Measurements from ENCODE around the gene NUCKS1.

The NUCKS1 gene

DNA sequence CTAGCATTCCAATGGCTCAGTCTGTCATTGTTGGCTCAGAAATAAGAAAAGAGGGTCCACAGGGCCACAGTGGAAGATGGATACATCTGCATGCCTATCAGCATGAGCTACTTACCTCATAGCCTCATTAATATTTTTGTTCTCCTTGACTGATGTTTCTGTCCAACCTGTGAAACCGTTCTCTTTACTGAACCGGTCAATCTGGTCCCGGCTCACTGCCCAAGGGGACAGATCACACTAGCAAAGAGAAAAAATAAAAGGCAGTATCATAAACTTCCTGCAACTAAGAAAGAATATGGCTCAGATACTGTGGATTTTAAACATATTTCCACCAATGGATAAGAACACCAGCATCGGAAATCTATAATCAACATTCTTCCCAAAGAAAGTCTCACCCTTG is 20.6 kb upstream of the NUCKS1 start:
- DNase-seq (ENCODE audit: low read depth), result no peak

DNA sequence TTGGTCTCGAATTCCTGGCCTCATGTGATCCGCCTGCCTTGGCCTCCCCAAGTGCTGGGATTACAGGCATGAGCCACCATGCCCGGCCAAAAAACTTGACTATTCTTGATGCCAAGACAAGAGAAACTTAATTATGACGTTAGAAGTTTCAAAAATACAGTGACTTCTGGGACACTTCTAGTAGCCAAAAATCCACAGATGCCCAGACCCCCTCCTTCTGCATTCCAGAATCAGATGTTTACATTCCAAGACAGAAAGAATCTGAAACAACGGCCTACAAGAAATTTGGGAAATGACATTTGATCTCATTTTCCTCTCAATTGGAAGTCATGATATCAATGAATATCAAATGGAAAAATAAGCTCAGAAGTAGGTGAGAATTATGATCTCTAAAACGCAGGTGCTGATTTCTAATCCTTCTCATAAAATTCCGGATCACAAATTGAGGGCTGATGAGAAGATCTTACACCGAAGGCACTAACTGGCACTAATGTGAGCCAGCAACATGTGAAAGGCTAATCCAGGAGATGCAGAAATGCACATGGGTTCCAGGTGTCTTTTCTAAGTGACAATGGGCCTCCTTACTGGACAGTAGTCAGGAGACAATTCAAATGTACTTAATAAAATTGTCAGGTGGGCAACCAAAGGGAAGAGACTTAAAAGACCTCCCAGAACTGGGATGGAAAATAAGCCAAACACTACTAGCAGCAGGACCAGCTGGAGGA is 19.8 kb upstream of the NUCKS1 start:
- DNase-seq (ENCODE audit: low read depth), result no peak

- DNase-seq (ENCODE audit: low read depth), result no peak
These were observed 17.3 kb upstream of the NUCKS1 start for GRCh38 chr1:205767248-205767647.

- no peak for DNase-seq (ENCODE audit: low read depth)
These were observed 16.6 kb upstream of the NUCKS1 start for GRCh38 chr1:205766570-205766969.

GRCh38 chr1:205766038-205766437 is 16.1 kb upstream of the NUCKS1 start:
- peak; percentile 72 for DNase-seq (ENCODE audit: low read depth)

- no peak for DNase-seq (ENCODE audit: low read depth)
These were observed 14.6 kb upstream of the NUCKS1 start for GRCh38 chr1:205764578-205764977.

GRCh38 chr1:205763980-205764379 is 14.0 kb upstream of the NUCKS1 start:
- DNase-seq (ENCODE audit: low read depth), result no peak

GRCh38 chr1:205760606-205761005 is 10.6 kb upstream of the NUCKS1 start:
- DNase-seq (ENCODE audit: low read depth), result no peak

DNA sequence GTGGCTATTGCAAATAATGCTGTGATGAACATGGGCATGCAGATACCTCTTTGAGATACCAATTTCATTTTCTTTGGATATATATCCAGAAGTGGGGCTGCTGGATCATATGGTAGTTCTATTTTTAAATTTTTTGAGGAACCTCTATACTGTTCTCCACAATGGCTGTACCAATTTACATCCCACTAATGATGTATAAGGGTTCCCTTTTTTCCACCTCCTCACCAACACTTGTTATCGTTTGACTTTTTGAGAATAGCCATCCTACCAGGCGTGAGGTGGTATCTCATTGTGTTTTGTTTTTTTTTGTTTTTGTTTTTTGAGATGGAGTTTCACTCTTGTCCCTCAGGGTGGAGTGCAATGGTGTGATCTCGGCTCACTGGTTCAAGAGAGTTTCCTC is 6.6 kb upstream of the NUCKS1 start:
- no peak for DNase-seq (ENCODE audit: low read depth)

- no peak for DNase-seq (ENCODE audit: low read depth)
These were observed 4.9 kb upstream of the NUCKS1 start for GRCh38 chr1:205754857-205755256.

GRCh38 chr1:205751036-205751651 is 1.2 kb upstream of the NUCKS1 start:
- DNase-seq (ENCODE audit: low read depth), result no peak

DNA sequence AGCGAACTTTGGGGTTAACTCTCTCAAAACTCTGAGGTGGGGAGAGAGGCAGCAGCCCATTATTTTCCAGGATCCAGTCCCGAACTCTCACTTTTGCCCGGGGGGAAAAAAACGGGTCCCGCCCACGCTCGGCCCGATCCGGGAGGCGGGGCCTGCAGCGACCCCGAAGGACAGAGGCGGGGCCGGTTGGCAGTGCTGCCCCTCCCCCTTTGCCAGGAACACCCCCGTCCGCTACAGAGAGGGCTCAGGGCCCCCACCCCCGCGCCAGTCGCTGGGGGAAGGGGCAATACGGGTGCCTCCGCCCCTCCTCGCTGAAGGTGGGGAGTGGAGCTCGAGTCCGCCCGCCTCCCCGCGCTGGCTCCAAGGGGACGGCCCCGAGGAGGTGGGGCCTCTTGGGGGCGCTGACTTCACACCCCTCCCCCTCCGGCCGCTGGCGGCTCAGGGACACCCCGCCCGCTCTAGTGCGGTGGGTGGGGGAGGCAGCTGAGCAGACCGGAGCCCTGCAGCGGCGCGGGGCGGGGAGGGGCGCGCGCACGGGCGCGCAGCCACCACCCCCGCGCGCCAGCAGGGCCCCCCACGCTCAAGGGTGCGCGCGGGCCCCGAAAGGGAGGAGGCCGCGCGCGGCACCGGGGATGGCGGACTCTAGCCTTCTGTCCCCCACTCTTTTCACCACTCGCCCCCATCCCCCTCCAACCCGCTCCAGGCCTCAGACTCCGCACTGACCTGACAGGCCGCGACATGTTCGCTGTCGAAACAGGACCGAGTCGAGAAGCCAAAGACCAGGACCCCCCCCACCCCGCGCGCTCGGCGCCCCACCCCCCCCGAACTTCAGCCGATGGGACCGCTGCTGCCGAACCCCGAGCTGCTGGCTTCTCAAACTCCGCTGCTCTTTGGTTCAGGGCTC is 496 bp downstream of the NUCKS1 start:
- peak; percentile 97 for DNase-seq (ENCODE audit: low read depth)

GRCh38 chr1:205748403-205749233 is 1.4 kb downstream of the NUCKS1 start:
- peak; percentile 84 for DNase-seq (ENCODE audit: low read depth)

DNA sequence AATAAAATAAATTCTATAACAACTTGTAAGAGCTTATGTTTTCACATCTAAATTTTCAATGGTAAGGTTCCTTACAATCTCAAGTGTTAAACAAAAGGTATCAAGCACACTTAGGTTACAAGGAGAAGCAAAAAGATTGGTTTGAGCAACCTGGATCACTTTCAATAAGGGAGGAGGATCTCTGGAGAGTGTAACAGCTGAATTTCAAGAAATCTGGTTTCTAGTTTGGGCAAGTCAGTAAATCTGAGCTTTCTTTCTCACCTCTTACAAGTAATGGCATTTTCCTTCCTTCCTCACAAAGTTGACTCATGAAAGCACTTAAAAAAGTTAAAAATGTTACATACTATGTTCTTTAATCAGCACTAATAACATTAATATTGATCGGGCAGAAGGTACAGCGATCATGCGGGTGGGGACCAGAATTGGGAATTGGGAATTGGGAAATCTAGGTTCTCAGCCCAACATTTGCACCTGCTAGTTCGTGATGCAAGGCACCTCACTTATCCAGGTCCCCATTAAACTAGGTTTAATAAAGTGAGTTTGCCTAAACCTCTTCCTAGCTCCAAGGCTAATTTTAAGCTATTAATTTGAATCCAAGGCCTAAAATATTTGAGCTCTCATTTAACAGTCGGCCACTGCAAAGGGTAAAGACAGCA is 3.1 kb downstream of the NUCKS1 start:
- DNase-seq (ENCODE audit: low read depth), result peak; percentile 8

GRCh38 chr1:205744403-205744802 is 5.6 kb downstream of the NUCKS1 start:
- no peak for DNase-seq (ENCODE audit: low read depth)

DNA sequence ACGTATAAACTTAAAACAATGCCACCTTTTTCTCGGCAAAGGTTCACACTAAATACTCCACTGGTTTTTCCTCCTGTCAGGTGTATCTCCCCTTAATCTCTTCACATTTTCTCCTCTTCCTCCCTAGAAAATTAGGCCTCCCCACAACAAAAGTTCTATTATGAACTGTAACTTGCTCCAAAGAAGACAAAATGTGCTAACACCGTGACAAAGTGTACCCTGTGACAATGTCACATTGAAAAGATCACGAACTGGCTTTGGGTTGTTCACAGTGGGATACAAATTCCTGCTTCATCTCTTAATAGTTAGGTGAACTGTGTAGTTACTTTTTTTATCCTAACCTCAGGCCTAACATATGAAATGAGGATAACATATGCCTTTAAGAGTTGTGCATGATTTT is 6.0 kb downstream of the NUCKS1 start:
- DNase-seq (ENCODE audit: low read depth), result no peak

- no peak for DNase-seq (ENCODE audit: low read depth)
These were observed 8.3 kb downstream of the NUCKS1 start for GRCh38 chr1:205741681-205742080.

- DNase-seq (ENCODE audit: low read depth), result peak; percentile 93
These were observed 10.4 kb downstream of the NUCKS1 start for GRCh38 chr1:205739348-205740160.

GRCh38 chr1:205735218-205735617 is 14.8 kb downstream of the NUCKS1 start:
- DNase-seq (ENCODE audit: low read depth), result no peak

DNA sequence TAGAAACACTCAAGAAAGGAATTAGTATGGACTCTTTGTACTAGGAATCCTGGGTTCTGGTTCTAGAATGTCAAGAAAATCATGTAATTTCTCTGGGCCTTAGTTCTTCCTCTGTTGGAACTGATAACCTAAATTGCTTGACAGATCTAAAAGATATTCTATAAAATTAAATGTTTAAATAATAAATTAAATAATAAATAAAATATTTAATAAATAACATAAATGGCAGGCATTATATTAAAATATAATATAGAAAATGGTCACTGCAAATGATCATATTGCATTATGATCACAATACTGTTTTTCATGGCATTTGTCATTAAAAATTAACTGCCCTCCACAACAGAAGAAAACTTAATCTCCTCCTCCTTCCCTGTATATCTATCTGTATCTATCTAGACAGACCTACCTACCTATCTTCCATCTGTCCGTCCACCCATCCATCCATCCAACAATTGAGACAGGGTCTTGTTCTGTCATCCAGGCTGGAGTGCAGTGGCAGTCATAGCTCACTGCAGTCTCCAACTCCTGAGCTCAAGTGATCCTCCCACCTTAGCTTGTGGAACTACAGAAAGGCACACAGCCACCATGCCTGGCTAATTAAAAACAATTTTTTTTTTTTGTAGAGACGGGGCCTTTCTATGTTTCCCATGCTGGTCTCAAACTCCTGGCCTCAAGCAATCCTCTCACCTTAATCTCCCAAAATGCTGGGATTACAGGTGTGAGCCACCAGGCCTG is 16.4 kb downstream of the NUCKS1 start:
- no peak for DNase-seq (ENCODE audit: low read depth)

Measured in iris pigment epithelial cell (primary cell).